ENCODE results near the gene TRIP12. TPM values are rescaled to one million over a fixed set of nuclear protein-coding genes. Genes with fewer than 3 reads are reported as not detected.

Gene TRIP12
- total and polyA plus RNA-seq, 2 of the 4 experiments (the other 2 are of a cell fraction): 51.6 to 209 TPM

- in situ Hi-C loops (cut with MboI; ENCODE audit: low sequenced_read_pairs) (no loop called here), intact Hi-C loops (cut with micrococcal nuclease) (no loop called here), dilution Hi-C loops (cut with HindIII; ENCODE audit: low sequenced_read_pairs, unreplicated experiment) (no loop called here)
- Histone ChIP-seq H3K27me3 (ENCODE audit: control insufficient read depth, insufficient read depth, low read length) (no peaks in the 10 kb centered on the region), H2BK20ac (ENCODE audit: low read depth, low read length) (no peak overlapping the region), H3K56ac (ENCODE audit: extremely low read depth, insufficient read depth, low read length) (no peak overlapping the region), H2AK9ac (replicated peaks; ENCODE audit: low read depth, low read length, poor library complexity) (no peak overlapping the region), H4K8ac (ENCODE audit: low read depth in 2 of 2, low read length in 2 of 2) (no peak overlapping the region), H3K4me1 (ENCODE audit: control insufficient read depth, insufficient read depth, low read length) (peaks cover 5% of the 10 kb centered on the region; the same call in 1 of the 2 replicates), H2AFZ (replicated peaks; ENCODE audit: low read length, poor library complexity) (no peak overlapping the region), H2AK5ac (ENCODE audit: low read depth, low read length) (no peak overlapping the region), H3K79me1 (ENCODE audit: low read depth in 1 of 2, low read length in 2 of 2) (no peaks in the 10 kb centered on the region), H3K27ac (ENCODE audit: insufficient read depth, low read length) (no peak overlapping the region), H3K4me2 (ENCODE audit: low read depth, low read length) (no peak overlapping the region), H2BK5ac (ENCODE audit: low read depth, low read length, poor library complexity, severe bottlenecking) (no peak overlapping the region), H3K18ac (ENCODE audit: low read depth, low read length) (no peak overlapping the region), H4K91ac (ENCODE audit: insufficient read depth, low read depth, low read length) (no peak overlapping the region), H2BK120ac (ENCODE audit: low read depth, low read length) (no peak overlapping the region), H3K36me3 (ENCODE audit: control insufficient read depth, insufficient read depth, low read length) (no peaks in the 10 kb centered on the region), H2BK15ac (ENCODE audit: low read depth, low read length) (no peak overlapping the region), H3K4me3 (ENCODE audit: insufficient read depth, low read depth, low read length) (no peak overlapping the region), H4K5ac (ENCODE audit: low read depth, low read length) (no peak overlapping the region), H3K9me1 (ENCODE audit: insufficient read depth, low read length) (peaks cover 6% of the 10 kb centered on the region; the same call in 1 of the 2 replicates), H3K9me3 (ENCODE audit: control insufficient read depth, insufficient read depth, low read length) (no peaks in the 10 kb centered on the region), H3K14ac (replicated peaks; ENCODE audit: low read depth, low read length) (no peak overlapping the region), H4K20me1 (ENCODE audit: insufficient read depth, low read length) (no peaks in the 10 kb centered on the region), H3K23ac (ENCODE audit: low read depth, low read length) (no peak overlapping the region), H3K4ac (ENCODE audit: low read depth, low read length) (no peak overlapping the region), H3K9ac (ENCODE audit: low read depth, low read length) (no peak overlapping the region)
- no TSS peak for BruUV-seq (replicated peaks)
- ChIA-PET CTCF (no interaction called here), POLR2A (ENCODE audit: unreplicated experiment) (no interaction called here)
- WGBS, 2 experiments (ENCODE audit: extremely low coverage in 2 of 2, insufficient read length in 1 of 2): no CpG with 5 or more reads among the region's 8 CpGs
- no peak for TF ChIP-seq CHD1 (IDR thresholded peaks at IDR 0.05; ENCODE audit: low read depth, low read length)
- TF ChIP-seq FOS (IDR thresholded peaks at IDR 0.05; ENCODE audit: low read depth, low read length): no peak
- no peak for TF ChIP-seq CEBPB (IDR thresholded peaks at IDR 0.05; ENCODE audit: low read depth, low read length)
- TF ChIP-seq BHLHE40 (IDR thresholded peaks at IDR 0.05; ENCODE audit: low read depth, low read length): no peak
- TF ChIP-seq MAFK (IDR thresholded peaks at IDR 0.05; ENCODE audit: low read depth, low read length): no peak
- no peak for TF ChIP-seq RCOR1 (IDR thresholded peaks at IDR 0.05; ENCODE audit: insufficient replicate concordance, low read length)
- TF ChIP-seq CTCF (conservative IDR thresholded peaks at IDR 0.05; ENCODE audit: low read depth, low read length): no peak
- TF ChIP-seq USF2 (IDR thresholded peaks at IDR 0.05; ENCODE audit: low read depth, low read length): no peak
- no peak for TF ChIP-seq MXI1 (IDR thresholded peaks at IDR 0.05; ENCODE audit: borderline replicate concordance, low read depth, low read length)
- no peak for TF ChIP-seq ELK1 (IDR thresholded peaks at IDR 0.05; ENCODE audit: borderline replicate concordance, low read depth, low read length)
- no peak for TF ChIP-seq MAZ (IDR thresholded peaks at IDR 0.05; ENCODE audit: borderline replicate concordance, low read depth, low read length)
- no peak for TF ChIP-seq RFX5 (IDR thresholded peaks at IDR 0.05; ENCODE audit: low read depth, low read length)
- DNase-seq (no peak), ATAC-seq (ENCODE audit: low read depth) (no peak)
These were observed 24.2 kb upstream of the TRIP12 start for GRCh38 chr2:229945975-229946374.
